Myometrial cell (primary cell): ENCODE results near the gene SHISAL1. TPM values are rescaled to one million over a fixed set of nuclear protein-coding genes. Genes with fewer than 3 reads are reported as not detected.

ENCODE experiments used
- total RNA-seq: library from RNA; depleted of rRNA; stranded (reverse); fragments of >200 nt; gene quantifications from 2 replicates; pipeline ENCODE4 v1.2.3, GENCODE V29; 2015

Gene SHISAL1
- 0.71 and 0.86 TPM in 2 replicates for total RNA-seq

DNA sequence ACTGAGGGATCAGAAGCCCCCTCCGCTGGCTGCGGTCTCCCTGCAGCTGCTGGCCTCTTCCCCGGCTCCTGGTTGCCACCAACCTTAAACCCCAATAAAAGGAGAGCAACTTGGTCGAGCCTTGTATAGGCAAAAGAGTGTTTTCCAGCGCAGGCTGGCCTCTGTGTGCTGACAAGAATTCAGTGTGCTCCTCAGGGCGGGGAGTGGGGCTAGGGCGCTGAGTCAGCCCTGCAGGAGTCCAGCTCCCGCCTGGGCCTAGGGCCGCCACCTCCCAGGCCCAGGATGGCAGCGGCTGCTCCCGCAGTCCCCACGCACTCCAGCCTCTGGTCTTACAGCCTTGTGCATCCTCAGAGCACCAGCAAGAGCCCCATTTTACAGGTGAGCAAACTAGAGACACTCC is at the start of gene SHISAL1:
Gene SHISAL1, minus strand, starts transcription at position 186 of the 400 bp plus-strand sequence. CDS start 12,006 bp downstream, outside the sequence.

Other genes starting within 250 kb of the SHISAL1 start
- not detected in 2 replicates for gene PARVG, start 132.0 kb downstream of the SHISAL1 start, total RNA-seq
- gene RTL6, start 185.3 kb upstream of the SHISAL1 start, total RNA-seq: 13.5 and 15.2 TPM in 2 replicates